ENCODE measurements around the gene TOP2A.

Gene TOP2A

DNA sequence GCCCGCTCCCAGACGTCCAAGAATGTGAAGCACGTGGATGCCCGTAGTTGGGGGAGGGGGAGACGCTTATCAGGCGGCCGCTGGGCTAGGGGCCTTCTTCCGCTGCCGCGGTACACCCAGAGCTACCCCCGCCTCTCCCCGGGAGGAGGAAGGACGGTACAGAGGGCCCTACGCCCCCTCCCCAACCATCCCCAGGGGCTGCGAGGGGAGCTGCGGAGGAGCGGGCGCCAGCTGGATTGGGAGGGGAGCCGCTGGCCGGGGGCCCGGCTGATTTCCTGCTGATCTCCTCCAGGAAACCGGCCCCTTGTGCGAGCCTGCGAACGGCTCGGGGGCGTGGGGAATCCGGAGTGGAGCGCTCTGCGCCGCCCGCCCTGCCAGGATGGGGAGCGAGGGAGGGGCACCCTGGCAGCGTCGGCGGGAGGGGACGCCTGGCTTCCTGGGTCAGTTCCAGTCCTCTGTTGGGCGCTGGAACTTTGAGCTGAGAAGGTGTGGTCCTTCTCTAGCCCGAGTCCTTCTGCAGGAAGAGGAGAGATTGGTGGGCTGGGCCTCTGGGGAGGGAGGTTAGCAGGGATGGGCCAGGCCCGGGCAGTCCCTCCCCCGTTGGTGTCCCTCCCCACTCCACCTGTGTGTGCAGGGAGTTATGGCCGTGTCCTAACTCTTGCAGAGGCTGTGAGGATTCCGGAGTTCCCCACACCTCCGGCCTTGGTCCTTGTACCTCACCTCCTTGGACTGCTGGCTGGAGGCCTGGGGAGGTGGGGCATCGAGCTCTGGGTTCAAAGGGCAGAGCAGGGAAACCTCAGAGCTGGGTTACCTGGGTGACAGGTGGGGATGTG lies 72.3 kb downstream of the TOP2A start:
- peak; percentile 27 to 71 for DNase-seq

DNA sequence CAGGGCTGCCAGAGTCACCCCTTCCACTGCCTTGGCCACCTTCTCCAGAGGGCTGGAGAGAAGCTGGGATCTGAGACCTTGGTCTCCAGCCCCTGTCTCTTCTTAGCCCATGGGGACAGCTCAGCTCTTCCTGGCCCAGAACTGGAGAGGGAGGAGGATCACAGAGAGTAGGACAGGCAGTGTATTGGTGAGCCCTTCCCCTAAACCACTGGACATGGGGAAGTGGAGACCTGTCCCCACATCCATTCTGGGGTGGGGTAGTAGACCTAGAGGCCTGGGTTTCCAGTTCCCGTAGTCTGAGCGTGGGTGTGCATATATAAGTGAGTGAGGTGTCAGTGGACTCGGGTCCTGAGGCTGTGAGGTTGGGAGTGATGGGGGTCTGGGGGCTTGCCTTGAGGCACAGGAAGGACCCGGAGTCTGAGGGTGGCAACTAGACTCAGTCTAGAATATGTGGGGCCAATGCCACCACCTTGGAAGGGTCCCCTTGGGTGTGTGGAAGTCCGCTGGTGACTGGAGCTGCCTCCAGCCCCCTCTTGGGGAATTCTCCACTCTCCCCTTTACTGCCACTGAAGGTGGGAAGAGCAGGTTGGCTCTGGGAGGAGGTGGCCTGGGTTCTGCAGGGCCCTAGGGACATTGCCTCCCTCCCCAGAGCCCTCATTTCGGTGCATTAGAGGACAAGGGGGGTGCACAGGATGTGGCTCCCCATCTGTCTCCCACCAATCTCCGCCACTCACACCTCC lies 73.1 kb downstream of the TOP2A start:
- DNase-seq = no peak

GRCh38 chr17:40343219-40344119 lies 74.2 kb downstream of the TOP2A start:
- DNase-seq = no peak

GRCh38 chr17:40342504-40343218 lies 75.0 kb downstream of the TOP2A start:
- DNase-seq = no peak

DNA sequence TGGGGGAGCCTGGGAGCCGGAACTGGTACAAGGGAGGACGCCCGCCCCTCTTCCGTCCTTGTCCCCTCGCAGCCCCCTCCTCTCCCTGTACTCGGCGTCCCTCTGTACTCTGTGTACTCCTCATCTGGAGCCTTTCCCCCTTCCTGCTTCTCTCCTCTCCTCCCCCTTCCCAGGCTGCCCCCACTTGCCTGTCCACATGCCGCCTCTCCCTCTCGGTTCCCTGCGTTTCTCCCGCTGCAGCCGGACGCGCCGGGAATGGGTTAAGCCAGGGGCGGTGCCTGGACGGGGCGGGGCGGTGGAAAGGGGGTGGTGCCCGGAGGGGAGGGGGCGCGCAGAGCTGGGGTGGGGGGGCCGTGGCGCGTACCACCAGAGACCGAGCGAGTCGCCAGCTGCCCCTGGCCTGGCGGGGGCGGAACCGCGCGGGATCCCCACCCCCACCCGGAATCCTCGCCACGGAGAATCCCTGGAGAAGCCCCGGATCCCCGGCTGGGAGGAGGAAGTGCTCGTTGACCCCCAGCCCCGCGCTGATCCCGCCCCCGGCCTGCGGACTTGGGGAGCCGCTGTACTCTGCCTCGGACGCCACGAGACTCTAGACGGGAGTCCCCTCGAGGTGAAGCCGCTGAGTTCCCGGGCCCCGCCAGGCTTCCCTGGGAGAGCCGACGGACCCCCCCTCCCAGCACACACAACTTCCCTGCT lies 75.7 kb downstream of the TOP2A start:
- DNase-seq = peak; percentile 35 to 70

DNA sequence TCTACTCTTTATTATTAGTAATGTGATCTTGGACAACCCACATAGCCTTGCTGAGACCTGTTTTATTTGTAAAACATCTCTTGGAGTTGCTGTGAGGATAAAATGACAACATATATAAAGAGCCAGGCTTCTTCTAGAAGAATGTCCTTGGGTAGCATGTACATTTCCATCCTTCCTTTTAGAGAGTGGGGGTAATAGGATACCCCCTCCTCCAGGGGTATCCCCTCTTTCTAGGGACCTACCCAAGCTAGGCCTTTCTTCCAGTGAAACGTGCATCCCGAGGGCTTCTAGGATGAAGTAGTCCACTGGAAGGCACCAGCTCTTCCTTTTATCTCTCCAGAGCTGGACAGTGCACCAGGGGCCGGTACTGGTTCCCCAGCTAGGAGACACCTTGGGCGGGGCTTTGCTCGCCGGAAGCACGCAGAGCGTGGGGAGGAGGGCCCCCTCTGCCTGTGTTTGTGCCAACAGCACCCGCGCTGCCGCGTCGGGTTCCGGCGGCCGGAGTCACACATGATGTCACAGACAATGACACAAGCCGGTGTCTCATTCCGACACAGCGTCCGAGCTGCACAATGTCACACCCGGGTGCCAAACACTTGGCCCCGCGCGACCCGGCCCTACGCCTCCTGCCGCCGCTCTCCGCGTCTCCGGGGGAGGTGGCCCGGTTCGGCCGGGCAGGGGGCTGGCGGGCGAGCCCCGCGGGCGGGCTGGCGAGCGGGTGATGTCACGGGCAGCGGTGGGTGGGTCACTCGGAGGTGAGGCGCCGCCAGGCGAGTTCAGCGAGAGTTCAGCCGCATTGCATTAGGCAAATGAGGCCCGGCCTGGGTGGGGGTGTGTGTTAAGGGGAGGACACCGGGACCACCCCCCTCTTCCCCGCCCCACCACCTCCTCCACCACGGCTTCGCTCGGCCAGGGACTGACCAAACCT lies 76.6 kb downstream of the TOP2A start:
- DNase-seq = peak; percentile 42 to 78

DNA sequence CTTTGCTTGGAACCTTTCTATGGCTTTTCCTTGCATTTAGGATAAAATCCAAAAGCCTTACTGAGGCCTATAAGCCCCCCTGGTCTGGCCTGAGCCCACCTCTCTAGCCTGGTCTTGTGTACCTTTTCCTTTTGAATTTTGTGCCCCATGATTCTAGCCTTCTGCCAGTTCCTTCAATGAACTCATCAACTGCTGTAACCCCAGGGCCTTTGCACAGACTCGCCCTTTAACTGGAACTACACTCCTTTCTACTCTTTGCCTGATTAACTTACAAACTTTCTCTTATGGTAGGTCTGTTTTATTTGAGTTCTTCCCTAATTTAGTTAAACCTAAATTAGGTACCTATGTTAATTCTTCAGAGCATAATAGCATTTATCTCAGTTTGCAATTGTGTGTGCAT lies 77.4 kb downstream of the TOP2A start:
- no peak for DNase-seq

DNA sequence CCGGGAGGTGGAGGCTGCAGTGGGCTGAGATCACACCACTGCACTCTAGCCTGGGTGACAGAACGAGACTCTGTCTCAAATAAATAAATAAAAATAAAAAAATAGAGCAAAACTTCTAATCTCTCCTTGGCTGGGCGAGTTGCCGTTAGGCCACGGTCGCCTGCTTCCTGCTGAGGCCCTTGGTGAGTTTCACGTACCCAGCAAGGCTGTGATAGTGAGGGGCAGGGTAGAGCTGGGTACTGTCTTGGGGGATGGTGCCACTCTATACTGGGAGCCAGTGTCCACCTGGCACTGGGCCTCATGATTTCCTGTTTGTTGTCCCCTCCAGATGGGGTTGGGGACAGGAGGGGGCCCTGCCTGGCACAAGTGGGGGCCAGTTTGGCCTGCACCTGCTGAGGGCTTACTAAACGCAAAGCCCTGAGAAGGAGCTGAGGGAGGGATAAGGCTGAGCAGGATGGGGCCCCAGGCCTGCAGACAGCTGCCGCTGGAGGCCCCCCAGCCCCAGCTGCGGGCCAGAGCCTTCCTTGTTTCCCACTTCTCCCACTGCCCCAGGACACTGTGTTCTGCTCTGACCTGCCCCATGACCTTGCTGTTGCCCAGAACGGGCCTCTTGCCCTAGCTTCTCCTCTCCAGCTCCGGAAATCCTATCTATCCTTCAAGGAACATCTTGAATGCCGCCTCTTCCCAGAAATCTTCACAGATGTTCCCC lies 78.6 kb downstream of the TOP2A start:
- DNase-seq = no peak

All from SW 1271 (cell line).